Left hindlimb (tissue), 1 donor: Measurements from ENCODE around the gene LMBRD1.
A peak's percentile ranks its signal among the peaks of the same experiment; 100 is the strongest.
"Not testable (repeated sequence)": the region's sequence is repeated elsewhere in the genome, so short reads cannot be mapped to it uniquely, and the experiment has no call there.

Experiments
- DNase-seq: peaks from one replicate; pipeline ENCODE4 v3.0.0-alpha.2; 2018

The LMBRD1 gene

GRCh38 chr6:69796642-69797390 is at the start of gene LMBRD1:
Gene LMBRD1, minus strand, starts transcription at chr6:69797010. Its CDS starts 129 bp downstream, at chr6:69796881.
- peak; percentile 96 for DNase-seq

- no peak for DNase-seq
These were observed 49.5 kb upstream of the LMBRD1 start for GRCh38 chr6:69846312-69846711.

- DNase-seq, result no peak
These were observed 46.4 kb upstream of the LMBRD1 start for GRCh38 chr6:69843189-69843588.

- DNase-seq, result no peak
These were observed 45.1 kb upstream of the LMBRD1 start for GRCh38 chr6:69841862-69842261.

GRCh38 chr6:69835414-69836179 is 38.8 kb upstream of the LMBRD1 start:
- no peak for DNase-seq

GRCh38 chr6:69832558-69832957 is 35.7 kb upstream of the LMBRD1 start:
- DNase-seq, result no peak

GRCh38 chr6:69827276-69827893 is 30.6 kb upstream of the LMBRD1 start:
- no peak for DNase-seq

- no peak for DNase-seq
These were observed 29.1 kb upstream of the LMBRD1 start for GRCh38 chr6:69825904-69826303.

GRCh38 chr6:69824355-69824754 is 27.5 kb upstream of the LMBRD1 start:
- not testable (repeated sequence) for DNase-seq

- no peak for DNase-seq
These were observed 23.6 kb upstream of the LMBRD1 start for GRCh38 chr6:69820438-69820837.

- DNase-seq, result no peak
These were observed 23.2 kb upstream of the LMBRD1 start for GRCh38 chr6:69820018-69820417.

GRCh38 chr6:69819138-69819537 is 22.3 kb upstream of the LMBRD1 start:
- no peak for DNase-seq

- DNase-seq, result no peak
These were observed 21.6 kb upstream of the LMBRD1 start for GRCh38 chr6:69818223-69818930.

- DNase-seq, result no peak
These were observed 20.5 kb upstream of the LMBRD1 start for GRCh38 chr6:69817358-69817757.

GRCh38 chr6:69816569-69816968 is 19.8 kb upstream of the LMBRD1 start:
- no peak for DNase-seq

- DNase-seq, result no peak
These were observed 19.2 kb upstream of the LMBRD1 start for GRCh38 chr6:69816026-69816425.

GRCh38 chr6:69813508-69813907 is 16.7 kb upstream of the LMBRD1 start:
- no peak for DNase-seq

- DNase-seq, result no peak
These were observed 16.1 kb upstream of the LMBRD1 start for GRCh38 chr6:69812746-69813427.

- DNase-seq, result no peak
These were observed 6.2 kb upstream of the LMBRD1 start for GRCh38 chr6:69802995-69803394.

- DNase-seq, result no peak
These were observed 4.9 kb upstream of the LMBRD1 start for GRCh38 chr6:69801711-69802110.

GRCh38 chr6:69801225-69801624 is 4.4 kb upstream of the LMBRD1 start:
- DNase-seq, result no peak

GRCh38 chr6:69798796-69799195 is 2.0 kb upstream of the LMBRD1 start:
- not testable (repeated sequence) for DNase-seq
